DOHH2 (cell line): ENCODE data around the gene GFPT1.

ENCODE experiments used
- H3F3A ChIP-seq: fragments of 200-600 bp; sonication (generic), shearing (Covaris generic); 2 replicates; pipeline ENCODE4 v1.6.0; 2016; ENCODE audit warnings: antibody characterized with exemption, mild to moderate bottlenecking; ENCODE audit not compliant: control insufficient read depth, insufficient read depth
- H3K27ac ChIP-seq: fragments of 200-600 bp; sonication (generic); 2 replicates; pipeline ENCODE4 v1.5.1; 2014; ENCODE audit warnings: low read depth, mild to moderate bottlenecking, low read length, moderate library complexity
- H3K27me3 ChIP-seq: fragments of 200-600 bp; sonication (generic); 2 replicates; pipeline ENCODE4 v1.6.1; 2014; ENCODE audit warnings: mild to moderate bottlenecking, low read length, mixed read lengths; ENCODE audit not compliant: control insufficient read depth
- H3K36me3 ChIP-seq: fragments of 200-600 bp; sonication (generic); 2 replicates; pipeline ENCODE4 v1.6.1; 2014; ENCODE audit warnings: mild to moderate bottlenecking, low read length, moderate library complexity, mixed read lengths; ENCODE audit not compliant: control insufficient read depth
- H3K4me1 ChIP-seq: fragments of 200-600 bp; sonication (generic); 2 replicates; pipeline ENCODE4 v1.6.1; 2014; ENCODE audit warnings: mild to moderate bottlenecking, low read length, mixed read lengths; ENCODE audit not compliant: control insufficient read depth
- H3K4me2 ChIP-seq: fragments of 200-600 bp; sonication (generic); 2 replicates; pipeline ENCODE4 v1.6.0; 2014; ENCODE audit warnings: mild to moderate bottlenecking, low read length, moderate library complexity
- H3K4me3 ChIP-seq: fragments of 200-600 bp; sonication (generic); 2 replicates; pipeline ENCODE4 v1.5.1; 2014; ENCODE audit warnings: mild to moderate bottlenecking, low read length, mixed read lengths
- H3K79me2 ChIP-seq: fragments of 200-600 bp; sonication (generic); 2 replicates; pipeline ENCODE4 v1.6.1; 2014; ENCODE audit warnings: mild to moderate bottlenecking, low read length, mixed read lengths; ENCODE audit not compliant: control insufficient read depth
- H3K9me2 ChIP-seq: fragments of 200-600 bp; sonication (generic); replicated peaks from 2 replicates; pipeline ENCODE4 v1.6.1; 2014; ENCODE audit warnings: mild to moderate bottlenecking, low read length, mixed read lengths; ENCODE audit not compliant: control insufficient read depth
- H3K9me3 ChIP-seq: fragments of 200-600 bp; sonication (generic); 2 replicates; pipeline ENCODE4 v1.6.1; 2014; ENCODE audit warnings: antibody characterized with exemption, low read length, mixed read lengths; ENCODE audit not compliant: control insufficient read depth, insufficient read depth
- H4K20me1 ChIP-seq: fragments of 200-600 bp; sonication (generic); 2 replicates; pipeline ENCODE4 v1.6.0; 2014; ENCODE audit warnings: low read depth, mild to moderate bottlenecking, antibody characterized with exemption, low read length, moderate library complexity; ENCODE audit not compliant: control insufficient read depth, insufficient read depth
- CTCF ChIP-seq: fragments of 200-600 bp; sonication (generic); IDR thresholded peaks from one replicate; pipeline ENCODE4 v1.5.1; 2014; ENCODE audit warnings: antibody characterized with exemption, mild to moderate bottlenecking, low read depth, low read length; ENCODE audit not compliant: poor library complexity, severe bottlenecking
- EZH2phosphoT487 ChIP-seq: fragments of 200-600 bp; sonication (generic); IDR thresholded peaks from 2 replicates; pipeline ENCODE4 v1.6.1; 2017; ENCODE audit warnings: borderline replicate concordance, mild to moderate bottlenecking, antibody characterized with exemption, low read length, moderate library complexity, mixed read lengths

GFPT1 gene

GRCh38 chr2:69397234-69397633 lies 10.2 kb upstream of the GFPT1 start:
- H3K27ac ChIP-seq, result no peak overlapping the region
- H3K4me3 ChIP-seq, result no peak overlapping the region
- no peak overlapping the region for H3K4me2 ChIP-seq
- no peaks in the 10 kb centered on the region for H4K20me1 ChIP-seq
- H3K4me1 ChIP-seq, result no peaks in the 10 kb centered on the region
- no peaks in the 10 kb centered on the region for H3K9me2 ChIP-seq
- H3K27me3 ChIP-seq, result no peaks in the 10 kb centered on the region
- H3F3A ChIP-seq, result no peaks in the 10 kb centered on the region
- H3K36me3 ChIP-seq, result peaks cover 10% of the 10 kb centered on the region
- H3K9me3 ChIP-seq, result no peaks in the 10 kb centered on the region
- H3K79me2 ChIP-seq, result no peaks in the 10 kb centered on the region
- no peak for TF ChIP-seq CTCF
- no peak for TF ChIP-seq EZH2phosphoT487

- peaks cover 10% of the 10 kb centered on the region for H3K36me3 ChIP-seq
- TF ChIP-seq CTCF, result no peak
- no peak for TF ChIP-seq EZH2phosphoT487
- H3K4me2 ChIP-seq, result no peak overlapping the region
- no peak overlapping the region for H3K27ac ChIP-seq
- H3K27me3 ChIP-seq, result no peaks in the 10 kb centered on the region
- no peaks in the 10 kb centered on the region for H3K79me2 ChIP-seq
- no peaks in the 10 kb centered on the region for H3K9me3 ChIP-seq
- no peaks in the 10 kb centered on the region for H4K20me1 ChIP-seq
- no peaks in the 10 kb centered on the region for H3F3A ChIP-seq
- no peak overlapping the region for H3K4me3 ChIP-seq
- H3K4me1 ChIP-seq, result no peaks in the 10 kb centered on the region
- H3K9me2 ChIP-seq, result no peaks in the 10 kb centered on the region
Observed at GRCh38 chr2:69395866-69396265, 8.8 kb upstream of the GFPT1 start.

GRCh38 chr2:69393963-69394362 lies 6.9 kb upstream of the GFPT1 start:
- no peaks in the 10 kb centered on the region for H3K9me3 ChIP-seq
- no peak overlapping the region for H3K27ac ChIP-seq
- H3K79me2 ChIP-seq, result no peaks in the 10 kb centered on the region
- no peak overlapping the region for H3K4me3 ChIP-seq
- no peaks in the 10 kb centered on the region for H3K9me2 ChIP-seq
- no peaks in the 10 kb centered on the region for H3F3A ChIP-seq
- no peak for TF ChIP-seq EZH2phosphoT487
- no peaks in the 10 kb centered on the region for H3K27me3 ChIP-seq
- H4K20me1 ChIP-seq, result no peaks in the 10 kb centered on the region
- H3K36me3 ChIP-seq, result peaks cover 10% of the 10 kb centered on the region
- no peak overlapping the region for H3K4me2 ChIP-seq
- H3K4me1 ChIP-seq, result no peaks in the 10 kb centered on the region

- Histone ChIP-seq H3K27ac (no peak overlapping the region), H3F3A (peaks cover 6% of the 10 kb centered on the region; the same call in 1 of the 2 replicates), H3K4me3 (no peak overlapping the region), H4K20me1 (no peaks in the 10 kb centered on the region), H3K9me2 (no peaks in the 10 kb centered on the region), H3K9me3 (no peaks in the 10 kb centered on the region), H3K79me2 (peaks cover 18% of the 10 kb centered on the region), H3K27me3 (no peaks in the 10 kb centered on the region), H3K4me2 (no peak overlapping the region), H3K36me3 (peaks cover 4% of the 10 kb centered on the region; the same call in 1 of the 2 replicates), H3K4me1 (peaks cover 21% of the 10 kb centered on the region)
- TF ChIP-seq CTCF (no peak), EZH2phosphoT487 (no peak)
Observed at GRCh38 chr2:69390471-69390870, 3.4 kb upstream of the GFPT1 start.
